HG03135 (cell line): ENCODE results near the gene FOXP1.

Experiments
- ATAC-seq: cut with Tn5 transposase; IDR thresholded peaks from one replicate; pipeline ENCODE4 v1.9.1; 2021; ENCODE audit warnings: mild to moderate bottlenecking, moderate library complexity; ENCODE audit not compliant: unreplicated experiment

Gene FOXP1

GRCh38 chr3:71095511-71096291 lies 487.8 kb downstream of the FOXP1 start:
- ATAC-seq = no peak

- no peak for ATAC-seq
Measured at GRCh38 chr3:71094658-71095209, 488.8 kb downstream of the FOXP1 start.

- no peak for ATAC-seq
Measured at GRCh38 chr3:71092665-71093064, 490.9 kb downstream of the FOXP1 start.

GRCh38 chr3:71090207-71090606 lies 493.3 kb downstream of the FOXP1 start:
- no peak for ATAC-seq

DNA sequence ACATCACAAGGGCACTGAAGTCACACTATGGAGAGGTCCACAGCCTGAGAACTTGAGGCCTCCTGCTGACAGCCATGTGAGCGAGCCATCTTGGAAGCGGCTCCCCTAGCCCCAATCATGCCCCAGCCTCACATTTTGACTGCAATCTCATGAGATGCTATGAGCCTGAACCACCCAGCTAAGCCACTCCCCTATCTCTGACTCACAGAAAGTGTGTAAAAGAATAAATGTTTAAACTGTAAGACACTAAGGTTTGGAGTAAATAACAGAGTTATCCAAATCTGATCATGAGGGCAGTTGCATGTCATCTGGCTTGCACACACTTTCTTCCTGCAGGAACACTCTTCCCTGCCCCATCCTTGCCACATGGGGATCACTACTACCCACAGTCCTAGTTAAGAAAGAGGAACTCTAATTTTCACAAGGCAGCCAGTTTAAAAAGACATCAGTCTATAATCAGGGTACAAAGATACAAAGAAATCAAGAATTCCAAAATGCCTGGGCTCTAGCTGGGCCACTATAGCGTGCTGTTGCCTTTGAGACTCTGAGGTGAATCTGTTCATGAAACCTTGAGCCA lies 494.2 kb downstream of the FOXP1 start:
- ATAC-seq = no peak

DNA sequence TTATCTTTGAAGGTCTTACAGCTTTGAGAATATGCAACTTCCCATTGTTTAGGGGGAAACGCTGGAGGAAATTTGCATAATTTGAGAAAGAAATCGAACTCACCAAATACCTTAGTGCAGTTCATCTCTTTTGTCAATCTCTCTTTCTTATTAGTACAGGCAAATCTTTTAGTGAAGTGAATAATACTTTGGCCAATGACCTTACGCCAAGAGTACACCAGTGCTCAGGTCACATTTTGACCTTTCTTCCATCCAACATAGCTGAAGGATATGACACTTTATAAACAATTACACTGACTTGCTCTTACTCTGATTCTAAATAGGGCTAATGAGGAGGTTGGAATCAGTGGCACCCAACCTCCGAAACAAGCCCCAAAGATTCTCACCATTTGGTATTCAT lies 494.8 kb downstream of the FOXP1 start:
- no peak for ATAC-seq

DNA sequence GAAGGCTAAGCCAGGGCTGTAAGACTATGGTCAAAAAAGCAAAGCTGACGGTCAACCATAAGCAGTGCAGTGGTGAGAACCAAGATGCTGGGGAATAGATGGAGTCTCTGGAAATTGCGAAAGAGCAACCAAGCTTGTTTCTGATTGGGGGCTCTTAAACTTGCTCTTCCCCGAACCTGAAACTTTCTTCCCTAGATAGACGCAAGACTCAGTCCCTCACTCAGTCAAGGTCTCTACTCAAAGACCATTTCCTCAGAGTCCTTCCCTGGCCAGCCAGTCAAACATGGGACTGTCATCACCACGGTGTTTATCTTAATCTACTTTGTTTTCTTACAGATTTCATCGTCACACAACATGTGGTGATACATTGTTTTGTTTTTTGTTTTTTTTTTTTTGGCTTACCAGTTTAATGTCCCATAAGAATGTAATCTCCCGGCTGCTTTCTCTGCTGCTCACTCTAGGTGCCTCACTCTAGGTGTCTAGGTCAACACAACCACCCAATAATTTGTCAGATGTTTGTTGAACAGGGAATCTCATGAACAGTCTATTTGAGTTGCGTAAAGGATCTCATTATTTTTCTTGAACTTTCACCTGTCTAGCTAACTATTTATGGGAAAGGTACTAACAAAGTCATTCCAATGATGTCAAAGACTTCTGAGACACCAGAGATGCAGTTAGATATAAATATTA lies 495.4 kb downstream of the FOXP1 start:
- ATAC-seq = no peak

DNA sequence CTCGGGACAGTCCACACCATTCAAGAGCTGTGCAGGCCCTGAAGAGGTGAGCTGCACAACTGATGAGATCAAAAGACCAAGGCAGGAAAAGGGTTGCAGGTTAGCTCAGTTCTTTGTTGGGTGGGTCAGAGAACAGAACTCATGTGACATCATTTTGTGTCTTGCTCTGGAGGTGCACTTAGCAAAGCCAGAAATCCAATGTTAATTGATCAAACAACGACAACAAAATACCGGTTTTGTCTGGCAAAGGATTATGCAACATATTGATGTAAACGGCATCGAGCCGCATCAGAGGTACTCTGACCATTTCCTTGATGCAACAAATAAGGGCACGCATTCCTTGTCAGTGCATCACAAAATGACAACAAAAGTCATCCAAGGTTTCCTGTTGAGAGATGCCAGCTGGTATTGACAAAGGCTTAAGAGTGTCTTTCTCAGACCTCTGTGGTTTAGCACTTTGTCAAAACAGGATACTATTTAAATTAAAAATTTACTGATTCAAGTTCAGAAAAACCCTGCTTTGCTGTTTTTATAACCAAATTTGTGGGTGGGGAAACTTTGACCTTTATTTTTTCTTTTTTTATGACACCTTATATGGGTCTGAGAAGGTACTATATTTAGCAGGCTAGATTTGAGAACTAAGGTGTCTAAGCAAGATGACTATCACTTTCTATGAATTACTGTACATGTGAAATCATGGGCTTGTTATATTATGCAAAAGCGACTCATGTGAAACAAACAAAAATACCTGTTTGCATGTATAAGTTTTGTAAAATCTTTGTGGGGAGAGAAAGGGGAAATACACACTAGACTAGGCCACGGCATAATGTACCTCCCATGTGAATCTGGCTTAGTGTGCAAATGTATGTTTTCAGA lies 496.1 kb downstream of the FOXP1 start:
- ATAC-seq = peak; percentile 86

GRCh38 chr3:71086777-71087142 lies 496.8 kb downstream of the FOXP1 start:
- ATAC-seq = no peak

DNA sequence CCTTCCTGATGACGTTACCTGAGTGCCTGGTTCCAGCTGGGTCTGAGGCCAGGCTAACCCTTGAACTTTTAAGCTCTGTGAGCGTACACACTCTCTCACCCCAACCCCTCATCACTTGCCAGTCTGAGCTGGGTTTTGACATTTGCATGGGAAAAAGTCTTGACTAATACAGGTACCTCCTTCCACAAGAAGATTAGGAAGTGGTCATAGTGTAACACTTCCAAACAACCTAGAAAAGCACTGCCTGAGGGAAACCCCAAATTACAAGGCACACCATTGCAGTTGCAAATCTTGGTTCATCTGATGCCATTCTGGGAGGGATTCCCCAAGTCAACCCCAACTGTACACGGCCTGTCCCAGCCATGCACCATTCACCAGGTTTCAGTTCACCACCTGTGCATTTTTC lies 499.8 kb downstream of the FOXP1 start:
- ATAC-seq = no peak

GRCh38 chr3:71082833-71083232 lies 500.7 kb downstream of the FOXP1 start:
- ATAC-seq = no peak

GRCh38 chr3:71080517-71081083 lies 502.9 kb downstream of the FOXP1 start:
- no peak for ATAC-seq

GRCh38 chr3:71078723-71079525 lies 504.6 kb downstream of the FOXP1 start:
- ATAC-seq = no peak

DNA sequence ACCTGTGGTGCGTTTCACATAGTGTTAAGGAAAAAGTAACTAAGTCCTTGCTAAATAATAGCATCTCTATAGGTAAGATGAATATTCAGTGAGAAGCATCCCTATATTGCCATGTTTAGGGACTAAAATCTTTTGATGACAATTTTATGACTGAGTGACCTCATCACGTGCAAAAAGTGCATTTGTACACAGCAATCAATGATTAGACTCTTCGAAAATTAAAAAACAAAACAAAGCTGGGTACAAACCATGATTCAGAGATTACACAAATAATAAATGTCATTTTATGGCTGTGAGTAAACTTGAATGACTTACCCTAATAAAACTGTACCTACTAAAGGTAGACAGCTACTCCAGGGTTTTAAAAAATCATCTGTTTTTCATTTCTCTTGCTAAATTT lies 505.3 kb downstream of the FOXP1 start:
- ATAC-seq = no peak

DNA sequence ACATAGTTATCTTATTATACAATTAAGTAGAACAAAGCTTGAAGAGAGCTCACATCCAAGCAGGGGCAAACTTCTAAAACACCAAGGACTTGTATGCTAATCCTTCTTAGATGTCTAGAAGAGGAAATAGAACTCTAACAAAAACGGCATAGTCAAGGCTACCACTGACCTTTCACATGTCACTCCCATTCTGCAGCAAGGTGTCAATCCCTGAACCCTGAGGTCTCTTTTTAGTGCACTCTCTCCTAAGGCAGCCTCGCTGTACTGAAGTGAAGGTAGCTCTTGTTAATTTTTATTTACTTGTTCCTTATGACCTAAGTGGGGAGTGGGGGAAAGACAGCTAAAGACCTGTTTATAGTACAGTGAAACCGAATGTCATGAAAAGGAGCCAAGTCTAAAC lies 506.5 kb downstream of the FOXP1 start:
- ATAC-seq = no peak

DNA sequence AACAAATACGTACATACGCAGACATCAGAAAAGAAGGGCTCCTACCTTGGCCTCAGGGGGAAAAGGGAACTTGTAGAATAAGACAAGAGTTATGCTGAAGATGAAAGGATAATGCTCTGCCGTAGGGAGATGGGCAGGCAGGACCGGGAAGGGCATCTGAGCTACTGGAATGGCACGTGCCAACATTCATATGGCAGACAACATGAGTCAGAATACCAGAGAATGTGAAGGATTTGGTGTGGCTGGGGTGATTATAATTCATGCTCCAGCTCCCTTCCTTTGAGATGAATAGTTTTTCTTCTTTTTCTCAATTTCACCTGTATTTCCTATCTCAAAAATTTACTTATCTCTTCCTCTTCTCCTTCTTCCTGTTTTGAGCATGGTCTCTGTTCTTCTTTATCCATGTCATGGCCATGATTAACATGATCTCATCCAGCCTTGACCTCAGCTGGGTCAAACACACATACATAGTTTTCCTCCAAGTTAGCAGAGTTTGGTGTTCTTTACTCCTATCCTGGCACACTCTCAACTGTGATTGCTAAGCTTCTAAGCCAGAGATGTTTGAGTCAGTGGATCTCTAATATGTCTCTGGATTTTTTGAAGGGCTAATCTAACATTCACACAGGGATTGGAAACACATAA lies 507.0 kb downstream of the FOXP1 start:
- ATAC-seq = no peak

DNA sequence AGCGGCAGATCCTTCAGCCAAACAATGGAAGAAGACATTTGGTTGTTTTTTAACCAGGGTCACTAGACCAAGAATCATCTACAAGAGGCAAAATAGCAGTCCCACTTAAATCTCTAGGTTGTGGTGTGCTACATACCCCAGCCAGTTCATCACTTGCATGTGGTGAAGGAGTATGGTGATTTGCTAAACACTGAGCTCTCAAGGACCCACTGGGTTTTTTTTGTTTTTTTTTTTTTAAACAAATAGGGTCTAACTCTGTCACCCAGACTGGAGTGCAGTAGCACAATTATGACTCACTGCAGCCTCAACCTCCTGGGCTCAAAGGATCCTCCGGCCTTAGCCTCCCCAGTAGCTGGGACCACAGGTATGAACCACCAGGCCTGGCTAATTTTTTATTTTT lies 508.0 kb downstream of the FOXP1 start:
- ATAC-seq = no peak

DNA sequence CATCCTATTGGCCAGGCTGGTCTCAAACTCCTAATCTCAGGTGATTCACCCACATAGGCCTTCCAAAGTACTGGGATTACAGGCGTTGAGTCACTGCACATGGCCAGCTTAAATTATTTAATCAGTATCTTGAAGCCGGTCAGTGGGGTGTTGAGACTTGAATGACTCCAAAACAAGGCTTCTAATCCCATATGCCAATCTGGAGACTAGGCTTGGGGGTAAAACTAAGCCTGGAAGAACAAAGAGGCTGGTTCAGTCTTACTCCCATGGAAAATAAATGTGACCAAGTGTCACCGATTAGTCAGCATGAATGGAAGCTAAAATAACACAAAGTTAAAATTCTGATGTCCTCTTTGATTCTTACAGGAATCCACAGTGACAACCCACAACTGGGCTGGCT lies 509.1 kb downstream of the FOXP1 start:
- no peak for ATAC-seq

DNA sequence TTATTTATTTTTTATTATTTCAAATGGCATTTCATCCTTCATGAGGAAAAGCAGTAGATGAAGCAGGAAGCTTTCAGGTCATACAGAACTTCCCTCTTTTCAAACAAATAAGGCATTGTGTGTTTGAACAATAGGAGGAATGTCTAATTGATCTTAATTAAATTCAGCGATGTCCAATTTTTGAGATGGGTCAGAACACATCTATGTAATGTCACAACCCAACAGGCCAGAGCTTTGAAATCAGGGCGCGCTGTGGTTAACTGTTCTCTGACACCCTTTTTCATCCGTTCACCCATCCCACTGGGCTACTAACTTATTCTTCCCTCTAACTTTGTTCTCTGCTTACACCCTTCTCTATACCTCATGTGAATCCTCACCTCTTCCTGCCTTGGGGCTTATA lies 510.5 kb downstream of the FOXP1 start:
- no peak for ATAC-seq
